Stimulated activated CD8-positive, alpha-beta memory T cell treated with anti-CD3 and anti-CD28 coated beads, Interleukin-12 subunit alpha, Interleukin-12 subunit beta, amount 100 ng/mL, for 24 hours (primary cell): ENCODE data around the gene PPM1A.
"Not testable (repeated sequence)": the region's sequence is repeated elsewhere in the genome, so short reads cannot be mapped to it uniquely, and the experiment has no call there.

ENCODE experiments used
- DNase-seq: peaks from one replicate; pipeline ENCODE4 v3.0.0-alpha.2; 2020; ENCODE audit errors: extremely low read depth

PPM1A gene

DNA sequence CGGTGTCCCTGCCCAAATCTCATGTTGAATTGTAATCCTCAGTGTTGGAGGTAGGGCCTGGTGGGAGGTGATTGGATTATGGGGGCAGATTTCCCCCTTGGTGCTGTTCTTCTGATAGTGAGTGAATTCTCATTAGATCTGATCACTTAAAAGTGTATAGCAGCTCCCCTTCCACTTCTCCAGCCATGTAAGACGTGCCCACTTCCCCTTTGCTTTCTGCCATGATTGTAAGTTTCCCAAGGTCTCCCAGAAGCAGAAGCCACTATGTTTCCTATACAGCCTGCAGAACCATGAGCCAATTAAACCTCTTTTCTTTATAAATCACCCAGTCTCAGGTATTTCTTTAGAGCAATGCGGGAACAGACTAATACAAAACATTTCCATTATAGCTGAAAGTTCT lies 71.8 kb downstream of the PPM1A start:
- DNase-seq, result not testable (repeated sequence)

DNA sequence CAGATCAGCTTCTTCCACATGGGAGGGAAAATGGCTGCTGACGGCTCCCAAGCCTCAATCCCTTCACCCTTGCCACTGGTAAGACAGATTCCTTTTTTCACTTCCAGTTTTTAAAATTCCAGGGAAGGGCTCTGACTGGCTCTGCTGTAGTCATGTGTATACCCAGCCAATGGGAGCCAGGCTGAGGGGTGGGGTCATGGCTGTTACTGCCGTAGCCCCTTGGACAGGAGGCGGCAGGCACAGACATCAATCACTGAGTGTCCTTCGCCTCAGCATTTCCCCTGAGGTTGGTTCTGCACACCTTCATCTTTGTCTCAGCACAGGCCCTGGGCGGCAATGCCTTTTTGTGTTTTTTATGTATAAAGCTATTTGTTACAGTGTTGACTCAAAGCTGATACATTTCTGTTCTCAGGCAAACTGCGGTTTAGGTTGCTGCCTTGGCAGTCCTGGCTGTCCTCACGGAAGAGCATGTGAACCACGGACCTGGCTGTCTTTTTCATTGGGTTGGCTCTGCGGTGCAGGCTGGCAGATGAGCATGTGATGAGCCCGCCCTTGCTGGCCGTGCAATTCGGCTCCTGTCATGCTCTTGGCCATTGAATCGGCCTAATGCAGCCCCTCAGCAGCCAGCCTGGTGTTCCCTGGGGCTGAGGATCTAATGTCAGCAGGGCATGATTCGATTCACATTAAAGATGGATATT lies 74.3 kb downstream of the PPM1A start:
- no peak for DNase-seq

DNA sequence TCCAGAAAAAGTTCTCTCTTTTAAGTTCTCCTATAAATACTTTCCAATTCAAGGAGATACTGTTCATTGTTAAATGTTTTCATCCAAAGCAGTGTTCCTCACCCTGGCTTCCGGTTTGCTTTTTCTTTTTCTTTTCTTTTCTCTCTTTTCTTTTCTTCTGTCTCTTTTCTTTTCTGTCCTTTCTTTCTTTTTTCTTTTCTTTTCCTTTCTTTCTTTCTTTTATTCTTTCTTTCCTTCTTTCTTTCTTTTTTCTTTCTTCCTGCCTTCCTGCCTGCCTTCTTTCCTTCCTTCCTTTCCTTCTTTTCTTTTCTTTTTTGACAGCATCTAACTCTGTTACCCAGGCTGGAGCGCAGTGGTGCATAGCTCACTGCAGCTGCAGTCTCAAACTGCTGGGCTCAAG lies 75.8 kb downstream of the PPM1A start:
- DNase-seq, result no peak

DNA sequence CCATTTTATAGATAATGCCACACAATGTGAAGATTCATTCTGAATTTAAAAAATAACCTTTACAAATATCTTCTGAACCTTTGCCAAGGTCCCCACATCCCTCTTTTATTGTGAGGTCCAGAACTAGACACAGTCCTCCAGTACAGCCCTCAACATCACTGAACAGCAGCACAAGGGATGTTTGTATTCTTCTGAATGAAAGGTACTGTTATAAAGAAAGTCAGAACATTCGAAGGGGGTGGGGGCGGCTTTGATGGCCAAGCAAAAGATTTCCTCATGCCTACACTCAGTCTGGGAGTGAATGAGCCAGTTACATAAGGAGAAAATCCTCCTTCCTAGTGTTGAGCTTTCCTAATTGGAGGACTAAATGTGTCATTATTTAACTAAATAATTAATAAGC lies 77.3 kb downstream of the PPM1A start:
- DNase-seq, result no peak

DNA sequence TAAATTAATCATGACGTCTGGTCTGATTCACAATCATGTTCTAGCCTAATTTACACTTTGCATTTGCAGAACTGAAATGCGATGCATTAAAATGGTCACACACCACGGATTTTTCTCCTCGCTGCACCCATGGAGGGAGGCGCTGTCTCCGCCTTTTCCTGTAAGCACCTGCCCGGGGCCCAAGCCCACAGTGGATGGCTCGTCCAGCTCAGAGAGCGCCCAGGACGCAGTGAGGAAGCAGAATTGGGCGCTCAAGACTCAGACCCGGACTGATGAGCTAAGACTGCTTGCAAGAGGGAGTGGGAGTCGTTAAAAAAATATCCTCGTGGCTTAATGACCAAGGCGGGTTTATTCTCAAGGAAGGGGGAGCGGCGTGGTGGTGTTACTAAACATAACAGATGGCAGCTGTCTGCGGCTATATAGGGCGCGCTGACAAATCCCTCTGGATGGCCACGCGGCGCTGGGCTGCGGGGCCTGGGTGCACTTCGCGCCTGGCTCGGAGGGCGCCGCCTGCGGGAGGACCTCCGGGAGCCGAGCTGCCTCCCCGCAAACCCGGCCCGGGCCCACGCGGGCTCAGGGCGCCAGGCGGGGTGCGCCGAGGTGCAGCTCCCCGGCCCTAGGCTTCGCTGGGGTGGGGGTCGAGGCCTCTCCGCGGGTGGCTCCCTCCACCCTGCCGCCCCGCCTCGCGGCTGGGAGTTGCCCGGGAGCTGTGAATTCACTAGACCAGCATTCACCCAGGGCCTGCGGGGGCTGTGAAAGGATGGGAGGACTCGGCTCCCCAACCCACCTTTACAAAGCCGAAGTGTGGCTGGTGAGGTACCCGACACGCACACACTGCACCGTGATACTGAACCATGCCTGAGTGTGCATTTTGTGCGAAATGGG lies 78.7 kb downstream of the PPM1A start:
- no peak for DNase-seq

DNA sequence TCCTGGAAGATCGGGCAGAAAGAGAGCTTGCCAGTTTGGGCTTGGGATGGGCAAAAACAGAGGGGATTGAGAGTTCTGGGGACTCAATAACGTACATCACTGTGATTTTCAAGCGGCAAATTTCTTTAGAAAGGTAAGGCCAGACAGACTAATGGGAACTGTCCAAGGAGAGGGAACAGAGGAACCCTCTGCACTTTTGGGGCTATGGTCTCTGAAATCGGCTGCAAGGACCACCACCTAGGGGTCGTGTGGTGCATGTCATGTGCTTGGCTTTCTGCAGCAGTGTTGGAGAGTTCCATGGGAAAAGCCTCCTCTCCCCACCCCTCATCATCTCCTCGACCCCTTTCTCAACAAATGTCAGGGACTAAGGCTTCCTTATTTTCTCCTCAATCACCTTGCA lies 79.6 kb downstream of the PPM1A start:
- DNase-seq, result no peak

DNA sequence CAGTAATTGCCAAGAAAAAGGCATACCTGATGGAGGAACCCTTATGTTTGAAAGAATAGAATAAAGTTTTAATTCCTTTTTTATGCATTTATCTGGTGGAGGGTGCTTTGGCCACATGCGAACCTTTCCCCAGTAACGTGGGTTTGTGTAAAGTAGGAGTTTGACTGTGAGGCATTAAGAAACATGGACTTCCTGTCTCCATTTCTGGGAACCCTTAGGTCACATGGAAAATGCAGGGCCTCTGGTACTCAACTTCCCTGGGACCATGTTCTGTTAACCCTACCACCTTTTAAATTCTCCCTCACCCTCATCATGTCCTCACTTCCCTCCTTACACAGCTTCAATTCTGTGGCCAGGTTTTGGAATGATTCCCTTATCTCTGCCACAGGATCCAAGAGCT lies 80.3 kb downstream of the PPM1A start:
- no peak for DNase-seq

DNA sequence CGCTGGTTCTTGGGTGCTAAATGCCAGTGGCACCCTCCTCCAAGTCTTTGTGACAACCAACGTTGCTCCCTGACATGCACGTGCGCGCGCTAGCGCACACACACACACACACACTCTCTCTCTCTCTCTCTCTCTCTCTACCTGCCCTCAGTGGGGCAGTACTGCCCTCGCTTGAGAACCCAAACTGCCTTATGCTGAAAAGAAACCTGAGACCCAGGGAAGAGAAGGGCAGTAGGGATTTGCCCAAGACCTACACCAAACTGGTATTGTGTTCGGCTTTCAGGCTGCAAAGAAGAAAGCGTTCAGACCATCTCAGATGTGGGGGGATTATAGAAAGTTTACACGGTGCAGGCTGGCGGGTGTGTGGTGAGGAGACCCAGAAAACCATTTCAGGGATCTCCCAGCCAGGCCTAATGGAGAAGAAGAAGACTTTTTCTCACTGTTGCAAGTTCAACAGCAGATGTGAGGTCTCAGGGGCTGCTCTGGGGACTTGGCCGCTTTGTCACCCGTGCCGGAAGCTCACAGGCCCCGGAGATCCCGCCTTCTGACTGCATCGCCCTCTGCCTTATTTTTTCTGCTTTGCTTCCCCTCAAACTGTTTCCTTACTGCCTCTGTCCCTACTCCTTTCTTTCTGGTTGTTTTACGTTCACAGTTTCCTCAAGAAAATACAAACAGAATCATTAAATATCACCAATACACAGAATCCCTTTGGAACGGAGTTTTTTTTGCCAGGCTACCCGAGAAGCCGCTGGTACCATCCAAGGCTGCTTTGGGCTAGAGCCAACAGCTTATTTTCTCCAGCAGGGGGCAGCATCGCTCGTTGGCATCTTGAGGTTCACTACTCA lies 82.4 kb downstream of the PPM1A start:
- DNase-seq, result peak; percentile 57

DNA sequence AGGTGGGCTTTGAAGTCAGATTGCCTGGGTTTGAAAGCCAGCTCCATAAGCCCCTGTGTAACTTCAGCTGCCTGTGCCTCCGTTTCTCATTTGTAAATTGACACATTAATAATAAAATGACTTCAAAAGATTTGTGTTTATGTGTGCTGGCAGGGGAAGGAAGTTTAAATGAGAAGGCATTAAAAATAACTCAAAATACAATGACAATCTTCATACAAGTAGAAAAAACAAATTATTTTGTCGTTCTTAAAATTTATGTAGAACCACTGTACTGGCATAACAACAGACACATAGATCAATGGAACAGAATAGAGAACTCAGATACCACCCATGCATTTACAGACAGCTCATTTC lies 83.0 kb downstream of the PPM1A start:
- DNase-seq, result no peak

DNA sequence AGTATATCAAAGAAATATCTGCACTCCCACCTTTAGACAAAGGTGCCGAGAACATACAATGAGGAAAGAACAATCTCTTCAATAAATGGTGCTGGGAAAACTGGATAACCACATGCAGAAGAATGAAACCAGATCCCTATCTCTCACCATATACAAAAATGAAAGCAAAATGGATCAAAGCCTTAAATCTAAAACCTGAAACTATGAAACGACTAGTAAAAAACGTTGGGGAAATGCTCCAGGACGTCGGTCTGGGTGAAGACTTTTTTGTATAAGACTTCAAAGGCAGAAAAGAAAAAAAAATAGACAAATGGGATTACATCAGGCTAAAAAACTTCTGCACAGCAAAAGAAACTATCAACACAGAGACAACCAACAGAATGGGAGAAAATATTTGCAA lies 83.8 kb downstream of the PPM1A start:
- no peak for DNase-seq

DNA sequence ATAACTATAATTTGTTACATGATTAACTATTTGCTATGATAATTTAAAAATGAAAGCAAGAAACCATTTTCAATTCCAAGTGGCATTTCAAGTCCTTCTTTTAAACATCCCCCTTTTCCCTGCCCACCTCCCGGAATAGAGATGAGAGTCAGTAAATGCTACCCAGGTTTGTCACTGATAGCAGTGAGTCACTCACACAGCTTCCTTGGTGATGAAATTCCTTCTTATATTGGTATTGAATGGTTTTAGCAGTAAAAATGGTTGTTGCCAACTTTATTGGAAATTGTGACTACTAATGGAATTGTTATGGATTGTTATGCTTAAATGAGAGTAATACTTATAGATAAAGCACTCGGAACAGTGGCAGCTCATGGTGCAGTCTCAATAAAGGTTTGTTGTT lies 90.5 kb downstream of the PPM1A start:
- DNase-seq, result no peak

DNA sequence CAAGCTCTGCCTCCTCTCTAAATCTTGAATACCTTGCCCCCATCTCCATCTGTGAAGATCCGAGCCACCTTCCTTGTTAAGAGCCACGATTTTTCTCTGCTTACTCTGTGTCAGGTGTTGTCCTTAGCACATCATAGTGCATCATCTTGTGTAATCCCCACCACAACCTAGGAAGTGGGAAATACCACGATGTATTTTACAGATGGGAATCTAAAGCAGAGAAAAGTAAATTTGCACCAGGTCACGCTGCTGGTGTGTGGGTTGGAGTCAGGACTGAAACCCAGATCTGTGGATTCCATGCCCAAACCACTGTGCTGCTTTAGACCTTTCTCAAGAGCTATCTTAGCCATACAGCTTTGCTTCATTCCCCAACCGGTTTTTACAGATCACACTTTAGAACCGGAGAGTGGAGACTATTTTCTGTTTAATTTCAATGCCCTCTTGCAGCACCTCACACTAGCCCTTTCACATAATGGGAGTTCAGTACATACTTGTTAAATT lies 94.6 kb downstream of the PPM1A start:
- no peak for DNase-seq

DNA sequence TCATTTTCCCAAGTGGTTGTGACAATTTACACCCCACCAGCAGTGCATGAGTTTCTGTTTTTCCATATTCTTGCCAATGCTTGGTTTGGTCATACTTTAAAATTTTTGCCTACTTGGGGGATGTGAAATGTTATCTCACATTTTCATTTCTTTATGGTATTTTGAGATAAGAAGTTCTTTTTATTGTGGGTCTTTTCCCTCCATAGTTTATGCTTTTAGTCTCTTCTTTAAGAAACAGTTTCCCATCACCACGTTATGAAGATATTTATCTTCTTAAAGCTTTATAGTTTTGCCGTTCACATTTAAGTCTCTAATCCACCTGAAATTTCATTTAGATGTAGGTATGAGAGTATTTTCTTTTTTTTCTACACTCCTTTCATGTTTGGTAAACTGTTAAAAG lies 95.7 kb downstream of the PPM1A start:
- no peak for DNase-seq

DNA sequence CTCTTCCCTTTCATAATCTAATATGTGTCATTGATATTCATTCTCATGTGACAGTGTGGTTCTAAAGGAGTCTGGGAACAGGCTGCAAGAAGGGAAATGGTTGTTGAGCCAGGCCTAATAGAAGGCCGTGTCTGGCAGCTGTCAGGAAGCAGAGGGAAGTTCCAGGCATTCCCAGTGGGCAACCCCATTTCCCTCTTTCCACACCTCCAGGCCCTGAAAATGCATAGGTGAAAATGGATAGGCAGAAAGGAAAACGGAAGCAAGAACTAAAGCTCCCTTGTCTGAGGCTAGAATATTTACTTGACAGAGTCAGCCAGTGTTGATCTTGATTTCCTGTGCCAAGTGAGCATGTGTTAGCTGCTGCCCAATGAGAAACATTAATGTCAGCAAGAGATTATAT lies 97.7 kb downstream of the PPM1A start:
- DNase-seq, result no peak

DNA sequence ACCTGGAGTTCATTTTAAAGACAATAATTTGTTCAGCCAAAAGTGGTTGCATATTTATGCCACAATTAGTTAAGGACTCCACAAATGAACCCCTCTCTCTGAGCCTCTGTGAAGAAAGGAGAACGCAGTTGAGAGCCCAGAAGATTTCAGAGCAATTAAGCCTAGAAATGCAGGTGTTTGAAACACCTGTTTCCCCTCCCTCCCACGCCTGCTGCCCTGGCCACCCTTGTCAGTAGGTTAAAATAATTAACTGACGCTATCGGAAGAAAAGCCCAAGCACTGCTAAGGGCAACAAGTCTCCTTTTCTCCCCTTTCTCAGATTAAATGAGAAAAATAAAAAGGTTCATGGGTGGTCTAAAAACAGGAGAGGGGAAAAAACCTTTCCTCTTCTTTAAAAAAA lies 99.2 kb downstream of the PPM1A start:
- DNase-seq, result no peak
